ENCODE data around the gene OR6X1.

Gene OR6X1

GRCh38 chr11:123754101-123754568, at the start of gene OR6X1:
OR6X1 (minus strand) TSS chr11:123754518; CDS start chr11:123754518, 0 bp downstream.
- no peak for DNase-seq (ENCODE audit: low spot score)

DNA sequence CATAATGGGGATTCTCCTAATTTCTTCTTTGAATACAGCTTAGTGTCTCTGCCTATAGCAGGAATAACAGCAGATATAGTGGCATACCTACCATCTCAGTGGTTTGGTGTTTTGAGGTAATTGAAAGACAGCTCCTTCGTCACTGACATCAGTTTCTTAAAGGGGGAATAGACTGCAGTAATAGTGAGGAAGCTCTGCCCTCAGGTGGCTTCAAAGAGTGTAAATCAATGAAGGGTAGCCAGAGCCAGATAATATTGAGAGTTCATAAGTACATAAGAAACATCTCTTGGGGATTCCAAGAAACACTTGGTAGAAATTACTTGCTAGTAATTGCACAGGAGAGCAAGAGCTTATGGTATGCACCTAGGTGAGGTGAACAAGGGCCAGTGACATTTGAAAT, 47.4 kb upstream of the OR6X1 start:
- DNase-seq (ENCODE audit: low spot score) = no peak

DNA sequence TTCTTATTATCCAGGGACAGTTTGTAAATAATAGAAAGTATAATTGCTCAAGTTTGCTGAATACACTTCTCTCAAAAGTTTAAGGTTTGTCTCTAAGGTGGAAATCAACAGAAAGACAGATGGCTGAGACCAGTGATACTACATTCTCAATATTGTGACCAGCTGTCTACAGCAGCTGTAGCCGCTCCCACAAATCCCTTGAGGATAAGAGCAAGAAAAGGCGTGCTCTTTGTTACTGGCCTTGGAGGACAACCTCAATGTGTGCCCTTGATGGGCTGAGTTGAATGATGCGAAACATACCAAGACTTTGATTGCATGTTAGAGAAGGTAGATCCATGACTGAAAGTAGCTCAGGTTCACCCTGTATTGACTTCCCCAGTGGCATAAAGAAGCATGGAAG, 45.7 kb upstream of the OR6X1 start:
- no peak for DNase-seq (ENCODE audit: low spot score)

DNA sequence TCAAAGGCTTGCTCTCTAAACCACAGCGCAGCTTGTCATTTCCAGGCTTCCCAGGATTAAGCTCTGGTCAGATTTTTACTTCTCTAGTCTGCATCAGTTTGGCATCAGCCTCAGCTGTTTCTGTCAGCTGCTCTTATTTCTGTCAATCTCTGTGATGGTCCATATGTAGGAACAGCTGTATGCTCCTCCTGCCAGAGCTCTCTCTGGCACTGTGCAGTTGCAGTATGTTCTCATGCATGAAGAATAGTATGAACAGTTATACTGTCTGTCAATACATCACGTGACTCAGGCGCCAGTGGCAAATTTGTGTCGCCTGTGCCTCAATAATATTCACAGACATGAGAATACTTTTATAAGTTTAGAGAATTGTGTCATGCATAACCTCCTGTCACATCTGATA, 45.1 kb upstream of the OR6X1 start:
- no peak for DNase-seq (ENCODE audit: low spot score)

DNA sequence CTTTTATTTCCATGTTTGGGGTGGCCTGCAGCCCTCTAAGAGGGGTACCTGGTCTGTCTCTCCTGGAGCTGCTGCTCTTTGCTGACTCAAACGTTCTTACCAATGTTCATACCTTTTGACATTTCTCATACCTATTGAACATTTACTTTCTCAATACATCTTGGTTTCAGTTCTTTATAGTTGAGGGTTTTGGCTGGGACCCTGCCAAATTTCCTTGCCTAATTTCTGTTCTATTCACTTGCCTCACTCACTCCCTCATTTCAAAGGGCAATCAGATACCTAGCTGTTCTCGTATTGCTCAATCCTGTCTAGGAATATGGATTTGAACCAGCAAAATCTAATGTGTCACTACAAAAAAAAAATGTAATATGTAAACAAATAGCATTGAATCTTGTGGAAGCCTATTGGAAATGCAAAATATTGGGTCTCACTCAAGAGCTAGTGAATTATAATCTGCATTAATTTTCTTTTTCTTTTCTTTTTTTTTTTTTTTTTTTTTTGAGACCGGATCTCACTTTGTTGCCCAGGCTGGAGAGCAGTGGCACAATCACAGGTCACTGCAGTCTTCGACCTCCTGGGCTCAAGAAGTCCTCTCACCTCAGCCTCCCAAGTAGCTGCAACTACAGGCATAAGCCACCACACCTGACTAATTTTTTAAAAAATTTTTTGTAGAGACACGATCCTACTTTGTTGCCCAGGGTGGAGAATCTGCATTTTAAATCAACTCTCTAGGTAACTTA, 44.4 kb upstream of the OR6X1 start:
- DNase-seq (ENCODE audit: low spot score) = no peak

- no peak for DNase-seq (ENCODE audit: low spot score)
Measured at GRCh38 chr11:123798079-123798478, 43.8 kb upstream of the OR6X1 start.

DNA sequence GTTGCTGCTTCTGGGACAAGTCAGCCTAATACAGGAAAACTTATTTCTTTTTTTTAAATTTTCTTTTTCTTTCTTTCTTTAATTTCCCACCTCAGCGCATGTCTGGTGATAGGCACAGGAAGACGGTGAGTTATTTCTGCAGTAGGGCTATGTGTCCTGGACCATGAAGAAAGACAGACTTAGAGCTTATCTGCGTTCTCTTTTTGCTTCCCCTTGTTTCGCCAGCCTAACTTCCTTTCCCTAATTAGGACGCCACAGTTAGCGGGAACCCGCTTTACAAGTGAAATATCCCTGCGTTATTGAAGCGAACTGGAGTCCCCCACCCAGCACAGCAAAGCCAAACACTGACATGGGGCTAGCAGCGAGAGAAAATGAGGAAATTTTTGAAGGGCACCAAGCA, 43.2 kb upstream of the OR6X1 start:
- no peak for DNase-seq (ENCODE audit: low spot score)

DNA sequence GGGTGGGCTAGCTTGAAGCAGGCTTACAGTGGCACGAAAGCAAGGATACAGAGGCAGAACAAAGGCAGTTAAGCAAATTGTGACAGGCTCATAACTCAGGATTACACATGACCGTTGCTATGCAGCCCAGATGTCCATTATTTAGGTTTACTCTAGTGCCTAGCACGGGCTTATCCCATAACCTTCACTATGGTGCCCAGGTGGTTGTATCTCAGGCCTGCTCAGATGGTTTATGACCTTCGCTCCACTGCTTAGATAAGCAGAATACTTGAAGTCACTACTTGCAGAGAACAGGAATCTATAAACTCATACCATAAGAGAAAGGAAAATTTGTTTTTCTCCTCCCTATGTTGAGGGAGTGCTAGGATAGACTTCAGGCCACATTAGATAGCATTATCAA, 42.8 kb upstream of the OR6X1 start:
- DNase-seq (ENCODE audit: low spot score) = no peak

GRCh38 chr11:123796226-123796625, 41.9 kb upstream of the OR6X1 start:
- no peak for DNase-seq (ENCODE audit: low spot score)

GRCh38 chr11:123783536-123783935, 29.2 kb upstream of the OR6X1 start:
- DNase-seq (ENCODE audit: low spot score) = no peak

- no peak for DNase-seq (ENCODE audit: low spot score)
Measured at GRCh38 chr11:123778511-123778910, 24.2 kb upstream of the OR6X1 start.

DNA sequence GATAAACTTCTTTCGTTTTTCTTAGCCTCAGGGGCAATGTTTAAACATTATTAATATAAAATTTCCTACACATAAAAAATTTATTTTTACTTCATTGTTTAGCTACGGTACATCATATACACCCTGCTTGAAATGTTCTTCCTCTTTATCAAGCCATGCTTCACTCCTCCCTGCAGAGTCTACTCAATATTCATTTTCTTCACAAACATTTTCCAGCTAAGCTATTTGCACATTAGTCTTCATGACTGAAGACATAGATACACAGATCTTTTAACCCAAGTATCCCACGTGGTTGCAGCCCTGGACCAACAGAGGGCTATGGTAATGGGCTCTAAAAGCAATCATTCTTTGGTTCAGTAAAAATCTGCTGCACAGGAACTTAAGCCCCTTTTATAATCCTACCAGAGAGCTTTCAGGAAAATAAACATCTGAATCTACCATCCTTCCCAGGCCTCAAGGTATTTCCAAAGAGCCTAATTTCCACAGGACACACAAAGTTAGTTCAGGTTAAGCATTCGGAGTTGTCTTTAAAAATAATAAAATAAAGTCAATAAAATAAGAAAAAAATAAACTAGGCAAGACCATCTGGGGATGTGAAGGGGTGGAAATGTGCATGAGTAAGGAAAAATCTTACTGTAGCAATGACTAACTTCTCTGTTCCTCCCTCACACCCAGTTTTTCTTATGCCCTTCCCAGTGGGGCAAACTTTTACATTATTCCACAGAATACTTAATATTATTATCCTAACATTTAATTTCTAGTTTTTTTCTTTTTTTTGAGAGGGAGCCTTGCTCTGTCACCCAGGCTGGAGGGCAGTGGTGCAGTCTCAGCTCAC, 21.6 kb upstream of the OR6X1 start:
- no peak for DNase-seq (ENCODE audit: low spot score)

- DNase-seq (ENCODE audit: low spot score) = peak; percentile 59
Measured at GRCh38 chr11:123775289-123775688, 21.0 kb upstream of the OR6X1 start.

GRCh38 chr11:123773959-123774358, 19.6 kb upstream of the OR6X1 start:
- no peak for DNase-seq (ENCODE audit: low spot score)

GRCh38 chr11:123773026-123773425, 18.7 kb upstream of the OR6X1 start:
- DNase-seq (ENCODE audit: low spot score) = no peak

DNA sequence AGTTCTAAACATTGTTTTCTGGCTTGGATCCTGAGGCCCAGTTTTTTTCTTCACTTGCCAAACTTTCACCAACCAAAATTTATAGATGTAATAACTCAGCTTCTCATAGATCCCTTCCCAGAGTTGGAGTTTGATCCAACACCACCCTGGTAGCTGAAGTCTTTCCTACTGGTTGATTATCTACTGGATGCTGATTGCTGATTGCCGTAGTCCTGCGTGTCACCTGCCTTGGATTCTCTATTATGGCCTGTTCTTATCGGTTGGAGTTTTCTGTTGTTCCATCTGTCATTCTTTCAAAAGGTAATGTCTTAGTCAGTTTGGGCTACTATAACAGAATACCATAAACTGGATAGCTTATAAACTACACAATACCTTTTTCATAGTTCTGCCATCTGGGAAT, 17.3 kb upstream of the OR6X1 start:
- no peak for DNase-seq (ENCODE audit: low spot score)

DNA sequence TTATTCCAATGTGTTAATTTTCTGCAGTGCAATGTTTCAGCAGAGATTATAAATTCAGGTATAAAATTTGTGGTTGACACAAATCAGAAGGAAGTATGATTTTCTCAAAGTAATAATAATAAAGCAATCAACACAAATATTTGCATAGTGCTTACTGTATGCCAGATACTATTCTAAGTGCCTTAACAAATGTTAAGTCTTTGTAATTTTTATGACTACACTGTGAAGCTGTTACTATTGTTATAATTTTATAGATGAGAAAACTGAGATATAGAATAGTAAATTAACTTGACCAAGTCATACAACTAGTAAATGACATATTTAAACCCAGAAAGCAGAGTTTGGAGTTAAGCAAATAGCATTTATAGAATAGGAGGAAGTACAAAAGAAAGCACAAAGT, 16.4 kb upstream of the OR6X1 start:
- DNase-seq (ENCODE audit: low spot score) = no peak

GRCh38 chr11:123765601-123766000, 11.3 kb upstream of the OR6X1 start:
- DNase-seq (ENCODE audit: low spot score) = no peak

DNA sequence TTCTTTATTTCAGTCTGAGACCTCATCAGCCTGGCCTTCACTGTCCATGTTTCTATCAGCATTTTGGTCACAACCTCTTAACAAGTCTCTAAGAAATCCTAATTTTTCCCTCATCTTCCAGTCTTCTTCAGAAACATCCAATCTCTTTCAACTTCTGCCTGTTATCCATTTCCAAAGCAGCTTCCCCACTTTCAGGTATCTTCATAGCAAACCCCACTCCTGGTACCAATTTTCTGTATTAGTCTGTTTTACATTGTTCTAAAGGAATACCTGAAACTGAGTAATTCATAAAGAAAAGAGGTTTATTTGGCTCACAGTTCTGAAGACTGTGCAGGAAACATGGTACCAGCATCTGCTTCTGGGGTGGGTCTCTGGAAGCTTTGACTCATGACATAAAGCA, 8.1 kb upstream of the OR6X1 start:
- no peak for DNase-seq (ENCODE audit: low spot score)

DNA sequence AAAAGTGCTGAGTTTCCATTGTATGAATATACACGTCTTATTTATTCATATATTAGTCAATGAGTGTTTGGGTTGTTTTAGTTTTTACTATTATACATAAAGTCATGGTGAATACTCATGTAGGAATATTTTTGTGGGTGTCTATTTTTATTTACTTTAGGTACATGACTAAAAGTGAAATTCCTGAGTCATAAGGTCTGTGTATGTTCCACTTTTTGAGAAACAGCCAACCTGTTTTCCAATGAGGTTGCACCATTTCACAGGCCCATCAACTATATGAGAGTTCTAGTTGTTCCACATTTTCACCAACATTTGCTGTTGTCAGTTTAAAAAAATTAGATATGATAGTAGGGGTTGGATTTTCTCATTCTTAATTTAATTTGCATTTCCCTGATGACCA, 6.6 kb upstream of the OR6X1 start:
- no peak for DNase-seq (ENCODE audit: low spot score)

- no peak for DNase-seq (ENCODE audit: low spot score)
Measured at GRCh38 chr11:123757976-123758375, 3.7 kb upstream of the OR6X1 start.

DNA sequence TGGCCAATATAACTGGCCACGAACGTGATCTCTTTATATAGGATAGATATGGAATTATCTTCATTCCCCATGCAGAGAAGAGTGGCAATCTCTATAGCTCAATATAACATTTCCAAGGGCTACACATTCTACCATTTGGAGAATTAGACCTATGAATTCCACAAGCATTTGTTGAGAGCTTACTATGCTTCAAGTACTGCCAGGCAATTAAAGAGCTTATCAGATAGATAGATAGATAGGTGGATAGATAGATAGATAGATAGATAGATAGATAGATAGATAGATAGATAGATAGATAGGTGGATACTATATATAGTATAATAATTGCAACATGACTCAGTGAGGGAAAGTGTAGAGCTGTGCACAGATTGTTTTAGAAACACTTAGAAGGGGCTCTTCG, 1.5 kb upstream of the OR6X1 start:
- DNase-seq (ENCODE audit: low spot score) = no peak

DNA sequence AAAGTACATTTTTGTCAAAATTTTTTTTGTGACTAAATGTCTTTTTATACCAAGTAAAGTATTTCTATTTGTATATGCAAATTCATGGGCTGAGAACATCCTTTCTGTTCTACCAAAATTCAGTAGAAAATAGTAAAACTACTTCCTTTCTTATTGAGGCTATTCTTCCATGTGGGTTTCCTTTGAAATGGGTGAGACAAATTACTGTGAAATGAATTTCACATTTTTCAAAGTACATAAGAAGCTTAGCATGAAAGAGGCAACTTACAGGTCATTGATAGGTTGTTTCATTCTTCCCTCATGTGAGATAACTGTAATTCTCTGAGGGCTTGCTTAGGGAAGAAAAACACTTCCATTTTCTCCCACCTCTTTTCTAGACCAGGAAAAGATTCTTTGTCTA, 1.0 kb upstream of the OR6X1 start:
- no peak for DNase-seq (ENCODE audit: low spot score)
